GM21737 (cell line): Measurements from ENCODE around the gene PDE4D.
"Not testable (repeated sequence)": the region's sequence is repeated elsewhere in the genome, so short reads cannot be mapped to it uniquely, and the experiment has no call there.

Source experiments
- ATAC-seq: cut with Tn5 transposase; IDR thresholded peaks from one replicate; pipeline ENCODE4 v1.9.1; 2021; ENCODE audit warnings: mild to moderate bottlenecking, moderate library complexity; ENCODE audit not compliant: unreplicated experiment

The PDE4D gene

DNA sequence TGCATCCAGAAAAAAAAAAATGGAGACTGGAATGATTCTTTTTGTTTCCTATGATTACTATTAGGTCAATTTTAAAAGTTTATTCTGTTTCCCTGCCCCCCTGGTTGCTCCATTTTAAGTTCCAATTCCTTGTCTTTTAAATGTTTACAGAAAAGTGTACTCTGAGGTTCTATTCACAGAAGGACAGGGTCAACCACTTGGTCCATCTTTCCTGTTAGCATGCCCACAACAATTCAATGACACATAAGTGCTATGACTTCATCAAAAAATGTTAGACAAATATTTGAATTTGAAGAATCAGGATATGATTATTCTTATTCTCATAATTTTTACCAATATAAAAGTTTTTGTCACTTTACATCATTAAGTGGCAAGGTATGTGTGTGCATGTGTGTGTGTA lies 123.7 kb downstream of the PDE4D start:
- no peak for ATAC-seq

DNA sequence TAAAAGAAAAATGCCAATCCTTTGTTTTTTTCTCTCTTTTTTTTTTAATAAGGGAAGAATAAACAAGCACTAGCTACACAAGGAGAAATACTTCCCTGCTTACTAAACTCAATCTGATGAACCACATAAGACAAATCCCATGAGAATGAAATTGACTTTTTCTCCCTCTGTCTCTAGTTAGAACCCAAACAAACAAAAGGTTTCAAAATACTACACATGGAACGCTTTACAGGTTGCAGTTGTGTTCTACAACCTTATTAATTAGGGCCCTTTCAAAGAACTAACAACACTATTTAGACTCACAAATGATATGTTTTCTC lies 124.5 kb downstream of the PDE4D start:
- no peak for ATAC-seq

DNA sequence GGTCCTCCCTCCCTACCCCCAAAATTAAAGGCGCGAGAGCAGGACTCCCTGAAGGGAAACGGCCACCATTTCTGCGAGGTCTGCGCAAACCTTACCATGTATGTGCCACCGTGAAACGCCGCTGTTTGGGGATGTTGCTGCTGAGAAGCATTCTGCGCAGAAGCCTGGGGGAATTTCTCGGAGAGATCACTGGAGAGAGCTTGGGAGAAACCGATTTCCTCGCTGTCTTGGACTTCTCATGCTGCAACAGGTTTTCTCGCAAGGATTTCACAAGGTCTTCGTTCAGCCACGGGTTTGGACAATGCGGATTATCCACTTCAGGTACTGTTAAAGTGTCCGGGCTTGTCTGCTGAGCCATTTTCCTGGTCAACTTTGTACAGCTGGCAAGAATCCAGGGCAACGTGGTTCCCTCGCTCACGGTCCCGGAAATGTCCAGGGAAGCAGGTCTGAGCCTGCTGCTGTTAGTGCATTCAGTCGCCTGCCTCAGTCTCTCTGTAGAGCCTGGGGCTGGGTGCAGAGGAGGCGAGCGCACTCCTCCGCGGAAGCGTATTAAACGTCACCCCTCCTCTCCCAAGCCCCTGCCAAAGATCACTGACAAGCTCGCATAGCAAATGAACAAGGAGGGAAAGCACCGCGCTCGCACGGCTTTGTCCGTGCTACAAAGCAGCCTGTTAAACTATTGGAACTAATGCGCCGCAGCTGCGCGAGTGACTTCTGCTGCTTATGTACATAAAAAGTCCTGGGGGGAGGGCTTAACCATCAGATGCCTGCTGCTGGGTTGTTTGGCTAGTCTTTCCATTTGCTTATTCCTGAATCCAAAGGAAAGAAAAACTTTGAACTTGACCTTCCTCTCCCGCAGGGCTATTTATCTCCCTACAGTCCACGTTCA lies 125.1 kb downstream of the PDE4D start:
- no peak for ATAC-seq

DNA sequence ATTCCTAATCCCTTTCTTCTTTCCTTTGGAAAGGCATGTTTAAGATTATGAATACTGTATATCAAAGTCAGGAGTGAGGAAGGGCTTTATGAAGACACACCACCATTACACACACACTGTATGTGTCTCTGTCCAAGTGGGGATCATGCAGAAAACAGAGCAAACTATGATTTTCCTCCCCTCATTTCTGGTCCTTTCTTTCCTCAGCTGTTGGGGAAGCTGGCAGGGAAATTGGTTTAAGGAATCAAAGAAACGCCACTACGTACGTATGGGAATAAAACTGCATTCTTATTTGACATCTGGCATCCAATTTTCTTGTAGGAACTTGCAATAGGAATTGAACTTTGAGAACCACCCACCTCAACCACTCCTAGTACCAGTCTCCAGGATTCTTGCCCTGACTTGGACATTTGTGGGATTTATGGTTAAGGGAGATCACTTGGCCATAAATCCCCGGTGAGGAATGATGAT lies 125.8 kb downstream of the PDE4D start:
- ATAC-seq = no peak

DNA sequence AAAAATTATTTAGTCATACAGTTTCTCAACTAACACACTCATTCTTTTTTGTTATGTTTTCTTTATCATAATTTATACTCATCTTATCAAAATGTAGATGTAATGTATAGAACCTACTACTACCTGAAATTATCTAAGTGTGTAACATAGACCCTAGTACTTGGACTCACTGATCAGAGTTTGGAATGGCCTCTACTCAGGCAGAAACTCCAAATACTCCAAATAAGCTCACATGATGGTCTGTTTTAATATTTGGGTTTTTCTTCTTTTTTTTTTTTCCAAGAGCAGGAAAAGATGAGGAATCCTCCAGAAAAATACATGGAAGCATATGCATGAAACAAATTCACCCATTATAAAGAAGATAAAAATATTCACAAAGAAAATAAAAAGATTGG lies 126.3 kb downstream of the PDE4D start:
- ATAC-seq = no peak

DNA sequence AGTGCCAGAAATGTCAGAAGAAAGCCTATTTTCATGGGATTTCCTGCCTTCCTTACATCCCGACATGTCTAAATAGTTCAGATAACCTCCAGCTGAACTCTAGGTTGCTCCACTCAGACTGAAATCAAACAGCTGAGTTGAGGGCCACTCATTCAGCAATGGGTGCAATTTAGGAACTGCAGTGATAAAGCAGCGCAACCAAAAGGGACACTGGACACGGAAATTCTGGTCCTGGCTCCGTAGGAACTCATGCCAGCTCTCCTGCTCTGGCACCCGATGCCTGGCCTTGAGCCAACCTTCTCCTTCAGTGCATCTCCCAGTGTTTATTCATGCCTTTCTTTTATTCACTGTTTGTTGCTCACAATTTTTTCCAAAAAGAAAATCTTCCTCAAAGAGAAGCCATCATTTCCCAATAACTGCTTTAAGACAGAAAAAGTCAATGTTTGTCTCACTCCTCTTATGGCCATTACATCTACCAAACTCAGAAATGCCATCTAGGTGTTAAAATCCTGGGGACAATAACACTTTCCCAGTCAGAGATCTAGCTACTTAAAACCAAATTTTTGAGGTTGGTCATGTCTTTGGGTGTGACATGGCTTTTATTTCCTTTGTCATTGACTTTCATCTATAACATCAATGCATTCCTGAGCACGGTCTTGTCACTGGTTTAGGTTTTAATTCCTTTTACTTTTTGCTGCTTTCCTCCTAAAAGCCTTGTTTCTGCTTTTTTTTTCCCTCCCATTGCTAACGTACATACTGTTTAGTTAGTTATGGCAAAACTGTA lies 126.9 kb downstream of the PDE4D start:
- no peak for ATAC-seq

DNA sequence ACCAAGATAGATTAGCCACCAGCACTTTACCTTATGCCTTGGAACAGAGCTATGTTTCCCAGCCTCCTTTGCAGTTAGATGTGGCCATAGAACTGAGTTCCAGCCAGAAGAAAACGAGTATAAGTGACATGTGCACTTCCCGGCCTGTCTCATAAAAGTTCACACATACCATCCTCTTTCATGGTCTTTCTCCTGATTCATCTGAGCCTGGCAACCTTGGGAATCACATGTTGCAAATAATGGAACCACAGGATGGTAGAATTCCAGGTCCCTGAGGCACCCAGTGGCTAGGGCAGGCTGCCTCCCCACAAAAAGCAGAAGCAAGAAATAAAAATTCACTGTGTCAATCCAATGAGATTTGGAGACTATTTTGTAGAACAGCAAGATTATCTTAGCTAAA lies 128.1 kb downstream of the PDE4D start:
- no peak for ATAC-seq

DNA sequence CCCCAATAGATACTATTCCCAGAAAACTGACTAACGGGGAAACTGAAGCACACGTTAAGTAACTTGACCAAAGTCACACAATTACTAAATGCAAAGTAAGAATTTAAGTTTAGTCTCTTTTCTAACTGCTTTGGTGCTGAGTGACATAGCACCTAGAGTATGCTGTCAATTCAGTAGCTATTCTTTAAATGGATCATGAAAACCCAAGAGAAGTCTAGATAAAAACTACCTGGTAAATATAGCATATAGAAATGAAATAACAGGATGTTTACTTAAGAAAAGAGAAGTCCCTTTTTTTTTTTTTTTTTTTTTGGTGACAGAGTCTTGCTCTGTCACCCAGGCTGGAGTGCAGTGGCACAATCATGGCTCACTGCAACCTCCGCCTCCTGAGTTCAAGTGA lies 129.2 kb downstream of the PDE4D start:
- ATAC-seq = no peak

DNA sequence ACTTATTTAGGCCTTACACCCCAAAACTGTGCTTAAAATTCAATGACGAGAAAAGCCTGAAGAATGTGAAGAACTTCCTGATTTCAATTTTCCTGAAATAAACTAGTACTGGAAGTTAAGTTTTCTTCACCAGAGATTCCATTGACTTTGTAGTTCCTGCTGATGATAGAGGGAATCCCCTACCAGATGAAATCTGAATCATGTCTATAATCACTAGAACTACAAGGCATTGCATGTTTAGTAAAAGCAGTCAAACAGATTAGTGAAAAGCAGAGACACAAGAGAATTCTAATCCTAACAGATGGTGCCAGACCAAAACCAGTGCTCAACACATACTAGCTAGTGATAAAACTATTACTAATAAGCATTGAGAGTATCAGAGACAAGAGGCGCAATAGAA lies 130.0 kb downstream of the PDE4D start:
- ATAC-seq = no peak

DNA sequence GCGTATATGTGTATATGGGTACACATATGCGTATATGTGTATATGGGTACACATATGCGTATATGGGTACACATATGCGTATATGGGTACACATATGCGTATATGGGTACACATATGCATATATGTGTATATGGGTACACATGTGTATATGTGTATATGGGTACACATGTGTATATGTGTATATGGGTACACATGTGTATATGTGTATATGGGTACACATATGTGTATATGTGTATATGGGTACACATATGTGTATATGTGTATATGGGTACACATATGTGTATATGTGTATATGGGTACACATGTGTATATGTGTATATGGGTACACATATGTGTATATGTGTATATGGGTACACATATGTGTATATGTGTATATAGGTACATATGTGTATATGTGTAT lies 131.3 kb downstream of the PDE4D start:
- not testable (repeated sequence) for ATAC-seq

DNA sequence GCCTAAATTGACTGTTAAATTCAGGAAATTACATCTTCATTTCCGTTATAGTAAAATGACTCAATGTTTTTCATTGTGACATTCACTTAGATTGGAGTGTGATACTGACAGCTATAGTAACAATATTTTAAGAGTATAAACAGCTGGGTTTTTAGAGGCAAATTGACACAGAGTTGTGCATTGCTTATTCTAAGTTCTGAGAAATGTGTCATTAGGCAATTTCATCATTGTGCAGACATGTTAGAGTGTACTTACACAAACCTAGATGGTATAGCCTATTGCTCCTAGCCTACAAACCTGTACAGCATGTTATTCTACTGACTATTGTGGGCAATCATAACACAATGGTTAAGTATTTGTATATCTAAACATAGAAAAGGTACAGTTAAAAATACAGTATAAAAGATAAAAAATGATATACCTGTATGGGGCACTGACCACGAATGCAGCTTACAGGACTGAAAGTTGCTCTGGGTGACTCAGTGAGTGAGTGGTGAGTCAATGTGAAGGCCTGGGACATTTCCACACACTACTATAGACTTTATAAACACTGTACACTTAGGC lies 132.7 kb downstream of the PDE4D start:
- ATAC-seq = no peak

DNA sequence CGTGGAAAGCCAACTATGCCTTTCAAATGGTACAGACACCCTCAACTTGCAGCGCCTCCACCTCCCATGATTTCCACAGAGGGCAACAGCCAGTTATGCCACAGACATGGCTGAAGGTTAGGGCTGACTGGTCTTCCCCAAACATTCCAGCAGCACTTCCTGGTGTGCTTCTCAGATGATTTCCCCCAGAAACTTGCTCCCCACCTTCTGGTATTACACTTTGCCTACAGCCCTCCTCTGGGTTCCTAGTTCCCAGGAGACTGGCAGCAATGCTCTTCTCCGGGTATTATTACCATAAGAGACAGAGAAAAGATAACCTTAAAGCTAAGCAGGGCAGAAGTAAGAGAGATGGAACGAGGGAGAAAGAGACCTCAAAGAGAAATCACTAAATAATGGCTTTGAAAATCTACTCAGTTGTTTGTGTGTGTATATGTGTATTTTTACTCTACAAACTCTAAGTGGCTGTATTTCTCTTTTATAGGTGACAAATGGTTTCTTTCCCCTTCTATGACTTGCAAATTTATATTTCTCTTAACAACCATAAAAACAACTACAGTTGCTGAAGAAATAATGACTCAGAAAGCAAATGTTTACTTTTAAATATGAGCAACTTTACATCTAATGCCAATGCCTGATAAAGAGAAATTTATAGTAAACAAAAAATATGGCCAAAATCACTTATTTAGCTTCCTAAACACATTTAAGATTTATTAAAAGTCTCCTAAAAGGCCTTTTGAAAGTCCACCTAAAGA lies 133.8 kb downstream of the PDE4D start:
- ATAC-seq = no peak

DNA sequence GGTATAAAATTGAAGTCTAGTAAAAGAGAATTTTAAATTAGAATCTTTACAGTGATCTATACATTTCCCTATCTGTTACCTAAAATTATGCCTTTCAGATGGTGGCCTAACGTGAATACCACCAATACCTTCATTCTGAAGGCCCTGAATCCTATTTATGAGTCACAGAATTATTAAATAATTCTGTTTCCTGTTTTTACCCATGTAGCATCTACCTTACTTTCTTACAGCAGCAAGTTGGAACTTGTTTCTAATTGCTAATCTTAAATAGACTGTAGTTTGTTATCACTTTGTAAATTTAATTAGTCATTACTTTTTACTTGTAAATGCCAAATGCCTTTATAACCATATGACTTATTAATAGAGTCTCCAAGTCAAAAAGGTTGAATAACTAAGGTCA lies 135.0 kb downstream of the PDE4D start:
- ATAC-seq = no peak

DNA sequence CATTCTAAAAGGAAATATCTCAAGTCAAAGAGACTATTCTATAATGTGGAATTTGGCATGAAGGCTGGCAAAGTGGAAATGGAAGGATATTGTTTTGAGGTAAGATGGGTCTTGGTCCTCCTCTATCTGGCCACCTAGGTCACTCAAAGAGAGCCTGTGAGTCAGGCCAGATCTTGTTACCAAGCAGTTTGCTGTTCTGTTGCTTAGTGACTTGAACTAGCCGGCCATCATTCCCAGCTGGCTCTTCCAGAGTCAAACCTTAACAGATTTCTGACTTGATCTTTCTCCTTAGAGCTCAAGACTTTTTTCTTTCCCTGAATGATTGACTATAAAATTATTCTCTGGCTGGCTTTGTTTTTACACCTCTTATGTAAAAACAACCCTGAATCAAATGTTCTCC lies 136.1 kb downstream of the PDE4D start:
- ATAC-seq = no peak

DNA sequence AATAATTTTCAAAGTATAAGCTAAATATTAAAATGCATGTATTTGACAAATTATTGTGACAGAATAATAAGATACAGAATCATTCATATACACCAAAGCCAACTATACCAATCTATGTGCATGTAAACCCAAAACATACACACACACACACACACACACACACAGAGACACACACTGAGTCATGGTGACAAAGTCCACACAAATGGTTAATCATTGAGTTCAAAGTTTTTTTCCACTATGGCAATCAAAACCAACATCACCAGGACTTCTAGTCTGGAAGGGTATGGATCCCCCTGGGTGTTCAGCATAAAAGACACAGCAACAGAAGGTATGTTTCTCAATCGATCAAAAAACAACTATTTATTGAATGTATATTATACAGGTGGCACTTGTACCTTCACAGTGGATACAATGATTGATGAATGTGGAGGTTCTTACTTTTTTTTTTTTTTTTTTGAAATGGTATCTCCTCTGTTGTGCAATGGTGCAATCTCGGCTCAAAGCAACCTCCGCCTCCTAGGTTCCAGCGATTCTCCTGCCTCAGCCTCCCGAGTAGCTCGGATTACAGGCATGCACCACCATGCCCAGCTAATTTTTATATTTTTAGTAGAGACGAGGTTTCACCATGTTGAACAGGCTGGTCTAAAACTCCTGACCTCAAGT lies 137.0 kb downstream of the PDE4D start:
- ATAC-seq = no peak

DNA sequence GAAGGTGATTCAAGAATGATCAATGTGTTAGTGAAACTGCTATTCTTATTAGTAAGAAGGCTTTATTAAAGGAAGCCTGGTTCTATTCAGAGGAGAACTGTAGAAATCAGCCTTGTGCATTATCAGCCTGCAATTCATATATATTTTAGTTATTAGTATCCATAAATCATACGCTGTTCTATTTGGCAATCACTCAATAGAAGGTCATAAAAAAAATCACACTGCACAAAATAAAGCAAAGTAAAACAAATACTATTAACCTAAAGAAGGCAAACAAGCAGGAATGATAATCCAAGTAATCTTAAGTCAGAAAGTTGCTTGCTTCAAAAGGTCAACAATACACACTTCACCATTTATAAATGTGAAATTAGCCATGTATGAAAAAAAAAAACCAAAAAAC lies 138.1 kb downstream of the PDE4D start:
- ATAC-seq = no peak

DNA sequence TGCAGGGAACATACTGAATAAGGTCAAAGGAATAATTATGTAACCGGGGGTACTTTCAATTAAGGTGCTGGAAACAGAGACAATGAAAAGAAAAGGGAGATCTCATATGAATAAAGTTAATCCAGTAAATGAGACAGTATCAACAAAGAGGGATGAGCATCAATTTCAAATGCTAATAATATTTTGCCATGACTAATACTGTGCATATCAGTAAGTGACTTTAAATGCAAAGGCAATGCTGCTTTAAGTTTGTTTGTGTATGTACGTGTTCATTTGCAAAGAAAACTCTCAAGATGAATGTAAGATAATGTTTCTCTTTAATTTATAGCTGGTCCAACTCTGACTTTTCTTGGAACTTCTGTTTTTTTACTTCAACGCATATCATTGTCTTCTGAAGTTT lies 139.9 kb downstream of the PDE4D start:
- ATAC-seq = no peak

DNA sequence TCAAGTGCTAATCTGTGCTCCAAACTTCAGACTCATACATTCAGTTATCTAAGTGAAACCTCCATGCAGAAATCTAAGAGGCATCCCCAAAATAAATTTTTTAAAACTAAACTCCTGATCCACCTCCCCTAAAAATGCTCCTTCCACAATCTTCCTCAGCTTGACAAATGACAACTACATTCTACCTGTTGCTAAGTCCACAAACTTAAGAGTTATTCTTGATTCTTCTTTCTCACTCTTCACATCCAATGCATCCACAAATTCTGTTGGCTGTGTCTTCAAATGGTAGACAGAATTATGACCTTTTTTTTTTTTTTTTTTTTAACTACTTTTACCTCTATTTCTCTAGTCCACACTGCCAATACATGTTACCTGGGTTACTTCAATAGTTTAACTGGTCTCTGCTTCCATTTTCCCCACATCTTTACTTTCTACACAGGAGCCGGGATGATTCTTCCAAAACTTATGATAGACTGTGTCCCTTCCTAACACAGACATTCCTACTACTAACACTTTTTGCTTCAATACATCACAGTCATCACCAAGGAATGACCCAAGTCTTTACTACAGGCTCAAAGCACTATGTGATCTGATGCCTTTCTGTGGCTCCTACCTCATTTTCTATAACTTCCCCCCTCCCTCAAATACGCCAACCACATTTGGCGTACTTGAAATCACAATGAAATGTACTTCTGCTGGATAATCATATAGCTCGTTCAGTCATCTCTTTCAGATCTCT lies 143.6 kb downstream of the PDE4D start:
- ATAC-seq = no peak

DNA sequence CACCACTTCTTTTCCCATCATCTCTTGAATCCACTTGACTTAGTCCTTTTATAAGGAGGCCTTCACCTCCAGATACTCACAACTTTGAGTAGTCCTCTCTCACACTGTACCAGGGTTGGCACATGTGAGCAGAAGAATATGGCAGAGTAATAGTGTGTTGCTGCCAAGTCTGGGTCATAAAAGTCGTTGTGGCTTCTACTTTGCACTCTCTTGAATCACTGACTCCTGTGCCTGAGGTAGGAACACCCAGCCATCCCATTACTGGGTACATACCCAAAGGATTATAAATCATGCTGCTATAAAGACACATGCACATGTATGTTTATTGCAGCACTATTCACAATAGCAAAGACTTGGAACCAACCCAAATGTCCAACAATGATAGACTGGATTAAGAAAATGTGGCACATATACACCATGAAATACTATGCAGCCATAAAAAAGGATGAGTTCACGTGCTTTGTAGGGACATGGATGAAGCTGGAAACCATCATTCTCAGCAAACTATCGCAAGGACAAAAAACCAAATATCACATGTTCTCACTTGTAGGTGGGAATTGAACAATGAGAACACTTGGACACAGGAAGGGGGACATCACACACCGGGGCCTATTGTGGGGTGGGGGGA lies 145.4 kb downstream of the PDE4D start:
- not testable (repeated sequence) for ATAC-seq
